Measurements from ENCODE around the gene AUTS2.

The AUTS2 gene

GRCh38 chr7:70533614-70534013, 935.3 kb downstream of the AUTS2 start:
- DNase-seq (ENCODE audit: low read depth in 2 of 2), result no peak

- DNase-seq (ENCODE audit: low read depth in 2 of 2), result no peak
Measured at GRCh38 chr7:70539205-70539604, 940.9 kb downstream of the AUTS2 start.

- no peak for DNase-seq (ENCODE audit: low read depth in 2 of 2)
Measured at GRCh38 chr7:70539617-70540016, 941.3 kb downstream of the AUTS2 start.

GRCh38 chr7:70540641-70541040, 942.4 kb downstream of the AUTS2 start:
- DNase-seq (ENCODE audit: low read depth in 2 of 2), result no peak

GRCh38 chr7:70542750-70543376, 944.6 kb downstream of the AUTS2 start:
- no peak for DNase-seq (ENCODE audit: low read depth in 2 of 2)

- DNase-seq (ENCODE audit: low read depth in 2 of 2), result no peak
Measured at GRCh38 chr7:70544016-70544415, 945.7 kb downstream of the AUTS2 start.

- no peak for DNase-seq (ENCODE audit: low read depth in 2 of 2)
Measured at GRCh38 chr7:70545214-70545613, 946.9 kb downstream of the AUTS2 start.

GRCh38 chr7:70552141-70552540, 953.9 kb downstream of the AUTS2 start:
- no peak for DNase-seq (ENCODE audit: low read depth in 2 of 2)

- no peak for DNase-seq (ENCODE audit: low read depth in 2 of 2)
Measured at GRCh38 chr7:70553364-70553763, 955.1 kb downstream of the AUTS2 start.

- no peak for DNase-seq (ENCODE audit: low read depth in 2 of 2)
Measured at GRCh38 chr7:70554646-70555045, 956.4 kb downstream of the AUTS2 start.

- no peak for DNase-seq (ENCODE audit: low read depth in 2 of 2)
Measured at GRCh38 chr7:70556761-70557160, 958.5 kb downstream of the AUTS2 start.

- DNase-seq (ENCODE audit: low read depth in 2 of 2), result no peak
Measured at GRCh38 chr7:70557338-70557737, 959.1 kb downstream of the AUTS2 start.

- DNase-seq (ENCODE audit: low read depth in 2 of 2), result no peak
Measured at GRCh38 chr7:70559815-70560214, 961.5 kb downstream of the AUTS2 start.

- DNase-seq (ENCODE audit: low read depth in 2 of 2), result no peak
Measured at GRCh38 chr7:70563960-70564359, 965.7 kb downstream of the AUTS2 start.

GRCh38 chr7:70565721-70566370, 967.6 kb downstream of the AUTS2 start:
- DNase-seq (ENCODE audit: low read depth in 2 of 2), result no peak

- no peak for DNase-seq (ENCODE audit: low read depth in 2 of 2)
Measured at GRCh38 chr7:70566671-70567070, 968.4 kb downstream of the AUTS2 start.

GRCh38 chr7:70568674-70569334, 970.5 kb downstream of the AUTS2 start:
- DNase-seq (ENCODE audit: low read depth in 2 of 2), result no peak

GRCh38 chr7:70569335-70569819, 971.1 kb downstream of the AUTS2 start:
- DNase-seq (ENCODE audit: low read depth in 2 of 2), result no peak

GRCh38 chr7:70570029-70570428, 971.8 kb downstream of the AUTS2 start:
- DNase-seq (ENCODE audit: low read depth in 2 of 2), result no peak

- DNase-seq (ENCODE audit: low read depth in 2 of 2), result no peak
Measured at GRCh38 chr7:70570961-70571360, 972.7 kb downstream of the AUTS2 start.

- DNase-seq (ENCODE audit: low read depth in 2 of 2), result peak in 1 of 2 experiments; percentile 30
Measured at GRCh38 chr7:70571403-70571934, 973.2 kb downstream of the AUTS2 start.

- DNase-seq (ENCODE audit: low read depth in 2 of 2), result no peak
Measured at GRCh38 chr7:70571961-70572360, 973.7 kb downstream of the AUTS2 start.

- DNase-seq (ENCODE audit: low read depth in 2 of 2), result no peak
Measured at GRCh38 chr7:70572571-70572970, 974.3 kb downstream of the AUTS2 start.
